HCT116 (cell line): ENCODE results near the gene RPE65. TPM values are rescaled to one million over a fixed set of nuclear protein-coding genes. Genes with fewer than 3 reads are reported as not detected.

Source experiments
- ATAC-seq: fragments of 200-7000 bp; cut with Tn5 transposase; 2 replicates; pipeline ENCODE4 v1.9.1; 2020; ENCODE audit warnings: mild to moderate bottlenecking, moderate library complexity
- BruUV-seq: library from RNA; stranded (reverse); fragments of 400-500 nt; replicated peaks from 2 replicates; lab custom pipeline; 2021; lab: Mats Ljungman, UMichigan
- CTCF ChIA-PET: fragments of 300-600 bp; sonication (Branson Sonifier 250); formaldehyde crosslinking; loops from one replicate; lab custom pipeline; 2021; ENCODE audit warnings: antibody characterized with exemption; lab: Charles Lee
- POLR2A ChIA-PET: fragments of 300-600, 350-600 bp; sonication (Branson Sonifier 250); formaldehyde crosslinking; loops from one replicate; lab custom pipeline; 2021; ENCODE audit warnings: antibody characterized with exemption; lab: Charles Lee
- RAD21 ChIA-PET, 2 experiments: fragments of 300-600 bp; sonication (Branson Sonifier 250); formaldehyde crosslinking; loops; one replicate each; lab custom pipeline; 2023; ENCODE audit warnings: low total read pairs in 2 of 2; ENCODE audit not compliant: uncharacterized antibody in 2 of 2, unreplicated experiment in 2 of 2, low non-redundant PET in 1 of 2; lab: Charles Lee
- DNase-seq: peaks from one replicate; pipeline ENCODE4 v3.0.0-alpha.2; 2010; ENCODE audit warnings: low read depth, low spot score
- H2AFZ ChIP-seq: fragments of 200-600 bp; shearing (Covaris generic), sonication (generic); 2 replicates; pipeline ENCODE4 v1.6.1; 2017; ENCODE audit warnings: low read depth, mixed run types, mixed read lengths, antibody characterized with exemption, low read length; ENCODE audit not compliant: poor library complexity, severe bottlenecking
- H3K27ac ChIP-seq: 2 replicates; pipeline ENCODE4 v1.5.1; 2012; ENCODE audit warnings: low read depth, low read length
- H3K27me3 ChIP-seq: fragments of 200-600 bp; sonication (generic); 2 replicates; pipeline ENCODE4 v1.6.1; 2016; ENCODE audit warnings: mixed run types, low read length, mixed read lengths; ENCODE audit not compliant: insufficient read depth
- H3K36me3 ChIP-seq, 2 experiments: fragments of 200-500 bp in 1 of 2; fragments of 200-600 bp in 1 of 2; sonication (Bioruptor generic) in 1 of 2; sonication (generic) in 1 of 2; 2 replicates each; pipeline versions ENCODE4 v1.5.1 to v1.6.1; 2014 to 2016; ENCODE audit warnings: low read length in 2 of 2, inconsistent platforms in 1 of 2, mixed read lengths in 1 of 2, mixed run types in 1 of 2; ENCODE audit not compliant: insufficient read depth in 2 of 2, control insufficient read depth in 1 of 2
- H3K4me1 ChIP-seq, 2 experiments: fragments of 200-600 bp in 1 of 2; sonication (generic) in 1 of 2; 2 replicates each; pipeline versions ENCODE4 v1.5.1 to v1.6.1; 2012 to 2017; ENCODE audit warnings: low read length in 2 of 2, inconsistent platforms in 1 of 2, mild to moderate bottlenecking in 1 of 2, mixed read lengths in 1 of 2, mixed run types in 1 of 2, moderate library complexity in 1 of 2; ENCODE audit not compliant: insufficient read depth in 2 of 2, control insufficient read depth in 1 of 2
- H3K4me2 ChIP-seq: fragments of 200-600 bp; sonication (generic); 2 replicates; pipeline ENCODE4 v1.6.1; 2017; ENCODE audit warnings: mixed run types, low read length, mixed read lengths
- H3K4me3 ChIP-seq, 2 experiments: fragments of 200-600 bp in 1 of 2; sonication (generic) in 1 of 2; replicated peaks in 1 of 2; 2 replicates each; pipeline ENCODE4 v1.5.1; 2011 to 2016; ENCODE audit warnings: low read length in 2 of 2, control low read depth in 1 of 2, low read depth in 1 of 2, mild to moderate bottlenecking in 1 of 2, mixed read lengths in 1 of 2, mixed run types in 1 of 2
- H3K79me2 ChIP-seq: fragments of 200-600 bp; sonication (generic); 2 replicates; pipeline ENCODE4 v1.6.1; 2017; ENCODE audit warnings: mild to moderate bottlenecking, mixed run types, low read length, moderate library complexity, mixed read lengths; ENCODE audit not compliant: insufficient read depth
- H3K9ac ChIP-seq: fragments of 200-600 bp; sonication (generic); 2 replicates; pipeline ENCODE4 v1.6.1; 2016; ENCODE audit warnings: low read length, mixed read lengths
- H3K9me2 ChIP-seq: fragments of 200-600 bp; sonication (generic), shearing (Covaris generic); 2 replicates; pipeline ENCODE4 v1.6.1; 2017; ENCODE audit warnings: mixed run types, mild to moderate bottlenecking, moderate library complexity; ENCODE audit not compliant: insufficient read depth
- H3K9me3 ChIP-seq, 2 experiments: fragments of 200-500 bp in 1 of 2; fragments of 200-600 bp in 1 of 2; sonication (Bioruptor generic) in 1 of 2; sonication (generic) in 1 of 2; 2 replicates each; pipeline ENCODE4 v1.6.1; 2014 to 2017; ENCODE audit warnings: low read length in 2 of 2, mixed read lengths in 2 of 2, inconsistent platforms in 1 of 2, low read depth in 1 of 2, mild to moderate bottlenecking in 1 of 2, mixed run types in 1 of 2, moderate library complexity in 1 of 2; ENCODE audit not compliant: control insufficient read depth in 1 of 2, insufficient read depth in 1 of 2
- H4K20me1 ChIP-seq: fragments of 200-600 bp; sonication (generic), shearing (Covaris generic); 2 replicates; pipeline ENCODE4 v1.6.1; 2017; ENCODE audit warnings: mixed run types, mild to moderate bottlenecking, moderate library complexity; ENCODE audit not compliant: insufficient read depth
- ELF1 ChIP-seq: IDR thresholded peaks from 2 replicates; pipeline ENCODE4 v1.6.1; 2012; ENCODE audit warnings: low read depth, borderline replicate concordance
- FOSL1 ChIP-seq: IDR thresholded peaks from 2 replicates; pipeline ENCODE4 v1.6.1; 2012; ENCODE audit warnings: low read depth
- MAX ChIP-seq: IDR thresholded peaks from 2 replicates; pipeline ENCODE4 v1.6.1; 2012
- POLR2A ChIP-seq: IDR thresholded peaks from 2 replicates; pipeline ENCODE4 v1.7.0; 2011; ENCODE audit warnings: borderline replicate concordance; ENCODE audit not compliant: insufficient read depth, insufficient read length; ENCODE audit errors: extremely low read depth
- RAD21 ChIP-seq: IDR thresholded peaks from 2 replicates; pipeline ENCODE4 v1.6.1; 2012; ENCODE audit warnings: low read depth, mild to moderate bottlenecking
- SP1 ChIP-seq: IDR thresholded peaks from 2 replicates; pipeline ENCODE4 v1.6.1; 2012; ENCODE audit warnings: low read depth
- ZNF274 ChIP-seq: fragments of 200-500 bp; sonication (Bioruptor generic); IDR thresholded peaks from 2 replicates; pipeline ENCODE4 v1.6.1; 2014; ENCODE audit warnings: mild to moderate bottlenecking, low read depth, low read length, inconsistent platforms
- intact Hi-C: fragments of 100-400 bp; cut with micrococcal nuclease; formaldehyde crosslinking; loops from 2 replicates; pipeline ENCODE4 v1.10.0; 2022
- total RNA-seq: library from RNA; stranded (reverse); gene quantifications from one replicate; pipeline ENCODE4 v1.2.1, GENCODE V29; 2021; ENCODE audit not compliant: unreplicated experiment

The RPE65 gene
- total RNA-seq, 1 experiment from 2014 or later = not detected

DNA sequence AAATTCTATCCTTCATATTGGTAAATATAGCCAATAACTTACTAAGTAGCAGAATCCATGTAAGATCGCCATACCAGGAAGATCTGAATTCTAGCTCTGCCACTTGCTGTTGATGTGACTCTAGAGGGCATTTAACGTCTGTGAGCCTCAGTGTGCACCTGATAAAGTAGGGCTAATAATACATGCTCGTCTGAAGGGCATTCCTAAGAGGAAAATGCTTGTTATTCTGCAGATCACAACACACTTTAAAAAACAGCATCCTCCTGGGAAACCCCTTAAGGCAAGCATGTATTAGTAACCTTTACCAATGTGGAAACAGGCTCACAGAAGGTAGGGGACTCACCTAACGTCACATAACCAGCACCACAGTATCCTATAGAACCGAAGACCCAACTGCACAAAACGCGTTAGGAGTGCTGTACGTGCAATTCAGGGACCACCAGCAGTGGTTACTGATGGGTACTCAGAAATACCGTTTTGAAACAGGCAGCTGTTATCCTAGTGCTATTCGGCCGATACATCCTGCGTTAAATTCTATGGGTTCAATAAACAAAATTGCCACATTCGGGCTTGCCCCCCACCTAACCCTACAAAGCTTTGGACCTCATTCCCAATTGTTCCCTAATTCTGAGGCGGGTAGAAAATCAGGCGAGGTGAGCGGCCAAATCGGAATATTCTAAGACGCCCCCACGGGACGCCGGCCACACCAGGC is 46.4 kb upstream of the RPE65 start:
- ChIA-PET CTCF (no interaction called here), RAD21 (no interaction called here), POLR2A (no interaction called here)
- intact Hi-C loops = no loop called here
- Histone ChIP-seq H3K4me2 (peak overlapping the region; percentile 84), H3K27me3 (no peaks in the 10 kb centered on the region), H3K79me2 (peaks cover 57% of the 10 kb centered on the region), H2AFZ (peak overlapping the region; percentile 13), H3K27ac (peak overlapping the region; percentile 81), H3K9ac (peak overlapping the region; percentile 97), H3K4me1 (peaks cover 7 to 17% of the 10 kb centered on the region in 2 experiments; a peak in 3 of 4 replicates), H3K9me3 (no peaks in the 10 kb centered on the region), H3K36me3 (peaks cover 4 to 10% of the 10 kb centered on the region in 2 experiments; a peak in 3 of 4 replicates), H3K4me3 (peak overlapping the region; percentile 86 to 95), H4K20me1 (no peaks in the 10 kb centered on the region), H3K9me2 (no peaks in the 10 kb centered on the region)
- no peak; the same call in 1 of the 2 replicates for ATAC-seq
- BruUV-seq = no TSS peak
- peak; percentile 22 for DNase-seq
- TF ChIP-seq RAD21 (peak; percentile 33), ELF1 (no peak), MAX (0 out of 2 replicates have a peak, but pooled peaks have one; percentile 18)

DNA sequence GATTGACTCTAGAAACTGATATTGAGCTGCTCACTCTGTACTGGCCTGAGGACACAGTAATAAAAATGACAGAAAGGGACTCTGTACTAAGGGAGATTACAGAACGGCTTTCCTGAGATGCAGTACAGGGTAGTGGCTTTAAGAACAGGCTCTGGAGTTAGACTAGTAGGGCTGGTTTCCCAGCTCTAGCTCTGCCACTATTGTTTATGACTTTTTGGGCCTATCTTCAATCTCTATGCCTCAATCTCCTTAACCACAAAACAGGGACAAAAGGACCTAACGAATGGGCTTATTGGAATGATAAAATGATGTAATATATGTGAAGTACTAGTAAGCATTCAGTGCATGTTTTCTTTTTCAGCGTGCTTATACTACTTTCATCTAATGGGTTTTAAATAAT is 45.8 kb upstream of the RPE65 start:
- Histone ChIP-seq H3K36me3 (peaks cover 7 to 16% of the 10 kb centered on the region in 2 experiments; a peak in 3 of 4 replicates), H3K9ac (peak overlapping the region; percentile 97), H3K27ac (peak overlapping the region; percentile 81; the same call in 1 of the 2 replicates), H3K27me3 (no peaks in the 10 kb centered on the region), H3K4me3 (peak overlapping the region; percentile 86 to 95), H3K4me2 (peak overlapping the region; percentile 84), H3K9me2 (no peaks in the 10 kb centered on the region), H2AFZ (no peak overlapping the region), H3K9me3 (no peaks in the 10 kb centered on the region), H3K4me1 (peaks cover 7 to 17% of the 10 kb centered on the region in 2 experiments; a peak in 3 of 4 replicates), H4K20me1 (no peaks in the 10 kb centered on the region), H3K79me2 (peaks cover 63% of the 10 kb centered on the region)
- ATAC-seq (no peak), DNase-seq (no peak)
- POLR2A ChIA-PET = no interaction called here
- TF ChIP-seq ZNF274 (no peak), SP1 (no peak), FOSL1 (no peak), POLR2A (no peak)
- CTCF ChIA-PET = no interaction called here
- BruUV-seq = no TSS peak
- intact Hi-C loops = no loop called here
- RAD21 ChIA-PET = no interaction called here
